ENCODE results near the gene PNCK.

Gene PNCK

DNA sequence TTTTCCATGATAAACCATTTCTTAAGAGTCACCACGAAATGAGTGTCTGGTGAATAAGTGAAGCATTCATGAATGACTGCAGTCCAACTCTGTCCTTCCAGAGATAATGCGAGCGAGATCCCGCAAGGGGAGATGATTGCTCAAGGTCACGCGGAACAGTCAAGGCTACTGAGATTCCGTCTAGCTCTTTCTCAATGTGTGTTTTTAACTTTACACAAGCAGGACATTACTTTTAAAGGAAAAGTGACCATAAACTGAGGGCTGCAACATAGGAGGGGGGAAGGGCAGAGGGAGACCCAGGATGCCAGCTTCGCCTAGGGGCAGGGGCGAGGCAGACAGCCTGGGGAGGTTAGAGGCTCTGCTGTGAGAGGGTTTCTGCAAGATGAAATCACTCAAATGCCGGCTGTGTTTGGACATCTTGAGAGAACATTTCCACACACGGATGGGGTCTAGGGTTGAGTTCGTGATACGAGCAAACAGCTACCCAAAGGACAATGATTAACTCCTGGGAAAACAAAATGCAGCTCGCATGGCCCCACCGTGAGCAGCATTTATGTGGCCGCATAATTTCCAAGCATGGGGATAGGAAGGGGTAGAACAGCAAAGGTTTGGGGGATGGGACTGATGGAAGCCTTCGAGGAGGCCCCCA, 50.8 kb downstream of the PNCK start:
- no peak for DNase-seq (ENCODE audit: low read depth)
- TF ChIP-seq, protein P1, sequence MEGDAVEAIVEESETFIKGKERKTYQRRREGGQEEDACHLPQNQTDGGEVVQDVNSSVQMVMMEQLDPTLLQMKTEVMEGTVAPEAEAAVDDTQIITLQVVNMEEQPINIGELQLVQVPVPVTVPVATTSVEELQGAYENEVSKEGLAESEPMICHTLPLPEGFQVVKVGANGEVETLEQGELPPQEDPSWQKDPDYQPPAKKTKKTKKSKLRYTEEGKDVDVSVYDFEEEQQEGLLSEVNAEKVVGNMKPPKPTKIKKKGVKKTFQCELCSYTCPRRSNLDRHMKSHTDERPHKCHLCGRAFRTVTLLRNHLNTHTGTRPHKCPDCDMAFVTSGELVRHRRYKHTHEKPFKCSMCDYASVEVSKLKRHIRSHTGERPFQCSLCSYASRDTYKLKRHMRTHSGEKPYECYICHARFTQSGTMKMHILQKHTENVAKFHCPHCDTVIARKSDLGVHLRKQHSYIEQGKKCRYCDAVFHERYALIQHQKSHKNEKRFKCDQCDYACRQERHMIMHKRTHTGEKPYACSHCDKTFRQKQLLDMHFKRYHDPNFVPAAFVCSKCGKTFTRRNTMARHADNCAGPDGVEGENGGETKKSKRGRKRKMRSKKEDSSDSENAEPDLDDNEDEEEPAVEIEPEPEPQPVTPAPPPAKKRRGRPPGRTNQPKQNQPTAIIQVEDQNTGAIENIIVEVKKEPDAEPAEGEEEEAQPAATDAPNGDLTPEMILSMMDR (IDR thresholded peaks at IDR 0.05; ENCODE audit: low read depth, low read length, missing control alignments), result no peak
- H3K4me3 ChIP-seq (ENCODE audit: low read depth, low read length), result no peak overlapping the region
- in situ Hi-C loops (cut with HindIII; ENCODE audit: low sequenced_read_pairs), result no loop called here

- TF ChIP-seq, protein P1 (IDR thresholded peaks at IDR 0.05; ENCODE audit: low read depth, low read length, missing control alignments), result no peak
- DNase-seq (ENCODE audit: low read depth), result no peak
- in situ Hi-C loops (cut with HindIII; ENCODE audit: low sequenced_read_pairs), result no loop called here
- no peak overlapping the region for H3K4me3 ChIP-seq (ENCODE audit: low read depth, low read length)
Observed at GRCh38 chrX:153621949-153622598, 51.5 kb downstream of the PNCK start.

- H3K4me3 ChIP-seq (ENCODE audit: low read depth, low read length), result no peak overlapping the region
- DNase-seq (ENCODE audit: low read depth), result no peak
- TF ChIP-seq, protein P1 (IDR thresholded peaks at IDR 0.05; ENCODE audit: low read depth, low read length, missing control alignments), result no peak
- in situ Hi-C loops (cut with HindIII; ENCODE audit: low sequenced_read_pairs), result no loop called here
Observed at GRCh38 chrX:153620576-153620975, 53.0 kb downstream of the PNCK start.
